ENCODE measurements around the gene DUOX1.

- TF ChIP-seq NFIC (IDR thresholded peaks at IDR 0.05) (peak; percentile 53), TAF1 (IDR thresholded peaks at IDR 0.05; ENCODE audit: low read depth) (peak; percentile 46; the same call in 1 of the 2 replicates), CREB1 (IDR thresholded peaks at IDR 0.05; ENCODE audit: low read depth) (peak; percentile 35; the same call in 1 of the 2 replicates), CEBPB (IDR thresholded peaks at IDR 0.05) (no peak; the same call in 1 of the 2 replicates), YY1 (IDR thresholded peaks at IDR 0.05; ENCODE audit: low read depth) (no peak), TCF12 (IDR thresholded peaks at IDR 0.05; ENCODE audit: low read depth) (peak; percentile 66), MAX (IDR thresholded peaks at IDR 0.05) (no peak), TEAD4 (IDR thresholded peaks at IDR 0.05) (peak; percentile 85)
Observed at GRCh38 chr15:45198337-45199135, 68.7 kb downstream of the DUOX1 start.
